ENCODE data around the gene TTC21A.

The TTC21A gene

DNA sequence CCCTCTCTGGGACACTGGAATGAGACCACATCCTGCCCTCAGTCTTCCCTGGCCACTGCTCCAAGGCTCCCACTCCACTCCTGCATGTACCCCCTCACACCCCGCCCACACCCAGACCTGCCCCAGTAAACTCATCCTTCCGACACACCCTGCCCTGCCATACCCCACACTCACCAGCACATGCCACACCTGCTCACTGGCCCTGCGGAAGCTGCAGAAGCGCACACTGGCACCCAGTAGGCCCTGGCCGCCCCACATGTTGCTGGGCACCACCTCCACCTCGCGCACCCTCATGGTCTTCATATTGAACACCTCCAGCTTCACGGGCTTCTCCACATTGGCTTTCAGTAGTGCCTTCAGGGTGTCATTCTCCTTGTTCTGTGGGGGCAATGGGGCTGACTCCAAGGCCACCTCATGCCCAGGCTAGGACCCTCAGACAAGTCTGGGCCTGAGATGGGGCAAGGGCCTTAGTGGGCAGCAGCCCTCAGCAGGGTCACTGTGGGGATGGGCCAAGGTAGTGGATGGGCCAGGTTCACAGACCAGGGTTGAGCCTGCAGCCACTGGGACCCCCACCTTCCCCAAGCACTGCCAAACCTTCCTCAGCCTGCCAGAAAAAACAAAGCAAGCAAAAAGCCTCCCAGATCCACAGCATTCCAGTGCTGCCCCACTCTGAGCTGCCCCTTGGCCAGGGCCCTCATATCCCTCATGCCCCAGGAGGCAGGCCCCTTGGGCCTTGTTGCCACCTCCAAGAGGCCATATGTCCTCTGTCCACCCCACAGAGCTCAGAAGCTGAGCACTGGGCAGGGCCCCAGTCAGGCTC is 4.8 kb upstream of the TTC21A start:
- in situ Hi-C loops (cut with HindIII; ENCODE audit: low sequenced_read_pairs), result no loop called here
- no peak overlapping the region for H3K4me3 ChIP-seq (ENCODE audit: low read depth, low read length)

DNA sequence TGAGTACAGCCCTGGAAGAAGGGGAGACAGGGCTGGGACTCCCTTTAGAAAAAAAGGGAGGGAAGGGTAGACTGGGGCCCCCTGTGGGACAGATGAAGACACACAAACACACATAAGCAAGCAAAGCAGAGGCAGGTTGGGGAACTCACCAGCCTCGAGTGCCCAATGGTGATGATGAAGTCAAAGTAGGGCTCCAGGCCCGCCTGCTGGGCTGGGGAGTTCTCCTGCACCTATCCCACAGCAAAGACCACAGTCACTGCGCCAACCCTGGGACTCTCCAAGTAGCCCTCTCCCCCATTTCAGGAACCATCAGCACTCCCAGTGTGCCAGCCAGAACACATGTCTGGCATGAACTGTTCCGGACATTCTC is 4.2 kb upstream of the TTC21A start:
- H3K4me3 ChIP-seq (ENCODE audit: low read depth, low read length), result no peak overlapping the region
- in situ Hi-C loops (cut with HindIII; ENCODE audit: low sequenced_read_pairs), result no loop called here
- no peak for DNase-seq (ENCODE audit: low read depth)
- TF ChIP-seq, protein P1, sequence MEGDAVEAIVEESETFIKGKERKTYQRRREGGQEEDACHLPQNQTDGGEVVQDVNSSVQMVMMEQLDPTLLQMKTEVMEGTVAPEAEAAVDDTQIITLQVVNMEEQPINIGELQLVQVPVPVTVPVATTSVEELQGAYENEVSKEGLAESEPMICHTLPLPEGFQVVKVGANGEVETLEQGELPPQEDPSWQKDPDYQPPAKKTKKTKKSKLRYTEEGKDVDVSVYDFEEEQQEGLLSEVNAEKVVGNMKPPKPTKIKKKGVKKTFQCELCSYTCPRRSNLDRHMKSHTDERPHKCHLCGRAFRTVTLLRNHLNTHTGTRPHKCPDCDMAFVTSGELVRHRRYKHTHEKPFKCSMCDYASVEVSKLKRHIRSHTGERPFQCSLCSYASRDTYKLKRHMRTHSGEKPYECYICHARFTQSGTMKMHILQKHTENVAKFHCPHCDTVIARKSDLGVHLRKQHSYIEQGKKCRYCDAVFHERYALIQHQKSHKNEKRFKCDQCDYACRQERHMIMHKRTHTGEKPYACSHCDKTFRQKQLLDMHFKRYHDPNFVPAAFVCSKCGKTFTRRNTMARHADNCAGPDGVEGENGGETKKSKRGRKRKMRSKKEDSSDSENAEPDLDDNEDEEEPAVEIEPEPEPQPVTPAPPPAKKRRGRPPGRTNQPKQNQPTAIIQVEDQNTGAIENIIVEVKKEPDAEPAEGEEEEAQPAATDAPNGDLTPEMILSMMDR (IDR thresholded peaks at IDR 0.05; ENCODE audit: low read depth, low read length, missing control alignments), result no peak

More for the DNA sequence above, 4.8 kb upstream of the TTC21A start:
- TF ChIP-seq, protein P1 (IDR thresholded peaks at IDR 0.05; ENCODE audit: low read depth, low read length, missing control alignments), result no peak
- DNase-seq (ENCODE audit: low read depth), result no peak

DNA sequence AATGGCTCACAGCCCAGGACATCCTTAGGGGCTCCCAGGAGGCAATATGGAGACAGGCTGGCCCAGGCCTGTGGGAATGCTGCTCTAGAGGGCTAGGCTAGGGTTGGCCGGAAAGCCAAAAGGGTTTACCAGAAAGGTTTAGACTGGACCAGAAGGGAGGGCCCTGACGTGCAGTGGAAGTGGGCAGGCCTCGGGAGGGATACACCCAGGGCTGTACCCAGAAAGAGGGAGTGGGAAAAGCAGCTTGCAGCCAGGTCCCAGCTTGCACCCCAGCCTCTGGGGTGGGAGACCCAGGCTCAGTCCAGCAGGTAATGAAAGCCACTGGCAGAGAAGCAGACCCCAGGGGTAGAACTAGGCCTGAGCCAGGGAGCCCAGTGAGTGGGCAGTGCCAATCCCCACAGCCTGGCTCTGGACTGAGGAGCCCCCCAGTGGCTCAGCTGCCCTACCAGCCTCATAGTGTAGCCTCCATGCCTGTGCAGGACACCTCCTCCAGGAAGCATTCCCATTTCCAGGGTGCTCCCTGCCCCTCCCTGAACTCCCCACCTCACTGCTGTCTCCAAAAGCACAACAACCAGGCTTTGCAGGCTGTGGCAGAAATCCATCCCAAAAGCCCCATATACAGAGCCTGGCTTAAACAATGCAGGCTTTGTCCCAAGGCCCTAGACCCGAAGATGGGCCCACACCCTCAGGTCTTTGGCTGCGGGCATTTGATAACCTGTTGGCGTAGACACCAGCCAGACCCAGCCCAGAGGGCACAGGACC is 3.5 kb upstream of the TTC21A start:
- in situ Hi-C loops (cut with HindIII; ENCODE audit: low sequenced_read_pairs), result no loop called here
- no peak overlapping the region for H3K4me3 ChIP-seq (ENCODE audit: low read depth, low read length)

DNA sequence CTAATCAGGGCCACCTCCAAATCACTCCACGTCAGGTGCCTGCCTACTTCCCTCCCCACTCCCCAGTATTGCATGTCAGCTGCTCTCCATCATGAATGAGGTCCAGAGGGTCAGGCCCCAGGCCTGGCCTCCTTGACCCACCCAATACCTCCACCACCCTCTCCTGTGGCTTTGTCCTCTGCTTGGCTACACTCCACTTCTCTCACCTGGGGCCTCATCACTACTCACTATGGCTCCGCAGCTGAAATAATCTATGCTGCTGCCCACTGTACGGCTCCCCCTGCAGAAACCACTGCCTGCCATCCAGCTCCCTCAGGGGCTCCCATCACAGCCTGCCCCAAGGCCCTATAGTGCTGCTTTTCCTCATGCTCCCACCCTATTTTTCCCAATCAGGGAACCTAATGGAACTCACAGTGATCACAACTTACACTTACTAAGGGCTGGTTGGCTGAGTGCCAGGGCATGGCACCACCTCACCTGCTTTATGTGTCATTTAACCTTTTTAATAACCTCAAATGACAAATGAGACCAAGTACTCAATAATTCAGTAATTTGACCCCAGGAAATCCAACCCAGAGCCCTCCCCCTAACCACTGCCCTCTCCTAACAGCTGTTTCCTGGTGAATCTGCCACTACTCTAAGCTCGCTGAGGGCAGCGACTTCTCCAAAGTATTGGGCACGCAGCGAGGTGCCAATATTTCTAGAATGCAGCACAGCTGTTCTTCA is 2.4 kb upstream of the TTC21A start:
- no peak overlapping the region for H3K4me3 ChIP-seq (ENCODE audit: low read depth, low read length)
- in situ Hi-C loops (cut with HindIII; ENCODE audit: low sequenced_read_pairs), result loop anchor here (5.0 kb wide), 1 partner anchor 87 kb away; the partner anchor contains the start of gene XIRP1
- TF ChIP-seq, protein P1 (IDR thresholded peaks at IDR 0.05; ENCODE audit: low read depth, low read length, missing control alignments), result no peak
- no peak for DNase-seq (ENCODE audit: low read depth)

More for the DNA sequence above, 3.5 kb upstream of the TTC21A start:
- no peak for DNase-seq (ENCODE audit: low read depth)
- TF ChIP-seq, protein P1 (IDR thresholded peaks at IDR 0.05; ENCODE audit: low read depth, low read length, missing control alignments), result no peak

DNA sequence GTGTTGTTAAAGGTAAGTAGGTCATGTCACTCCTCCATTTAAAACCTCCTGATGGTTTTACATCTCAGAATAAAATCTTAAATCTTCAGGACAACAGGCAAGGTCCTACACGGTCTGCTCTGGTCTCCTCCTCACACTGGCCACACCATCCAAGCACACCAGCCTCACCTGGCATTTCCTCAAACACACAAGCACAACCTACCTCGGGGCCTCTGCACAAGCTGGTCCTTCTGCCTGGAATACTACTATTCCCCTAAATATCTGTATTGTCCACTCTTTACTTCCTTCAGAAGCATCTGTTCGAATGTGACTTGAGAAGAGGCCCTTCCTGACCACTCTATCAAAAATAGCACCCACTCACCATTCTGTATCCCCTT is 1.8 kb upstream of the TTC21A start:
- TF ChIP-seq, protein P1 (IDR thresholded peaks at IDR 0.05; ENCODE audit: low read depth, low read length, missing control alignments), result no peak
- in situ Hi-C loops (cut with HindIII; ENCODE audit: low sequenced_read_pairs), result loop anchor here (5.0 kb wide), 1 partner anchor 87 kb away; the partner anchor contains the start of gene XIRP1
- no peak for DNase-seq (ENCODE audit: low read depth)
- H3K4me3 ChIP-seq (ENCODE audit: low read depth, low read length), result no peak overlapping the region

DNA sequence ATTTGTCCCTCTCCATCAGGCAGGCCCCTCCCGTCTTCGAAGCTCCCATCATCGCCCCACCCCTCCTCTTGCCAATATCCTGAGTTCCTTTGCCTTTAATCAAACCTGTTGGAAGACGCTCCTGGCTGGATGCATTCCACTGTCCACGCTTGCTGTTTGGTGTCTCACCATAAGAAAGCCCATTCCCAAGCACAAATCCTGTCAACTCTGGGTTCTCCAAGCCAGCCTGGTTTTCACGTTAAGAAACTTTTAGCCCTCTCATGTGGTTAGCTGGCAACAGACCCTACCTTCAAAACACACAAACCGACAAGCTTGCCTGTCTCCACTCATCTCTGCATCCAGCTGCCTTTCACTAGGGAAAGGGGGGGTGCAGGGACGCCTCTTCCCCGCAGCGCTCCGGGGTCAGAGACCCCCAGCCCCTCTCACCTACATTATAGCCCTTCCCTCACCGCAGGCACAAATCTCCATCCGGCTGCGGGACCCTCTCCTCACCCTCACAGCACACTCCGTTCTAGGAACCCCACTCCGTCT is 1.1 kb upstream of the TTC21A start:
- TF ChIP-seq, protein P1 (IDR thresholded peaks at IDR 0.05; ENCODE audit: low read depth, low read length, missing control alignments), result no peak
- no peak for DNase-seq (ENCODE audit: low read depth)

More for the DNA sequence above, 1.1 kb upstream of the TTC21A start:
- in situ Hi-C loops (cut with HindIII; ENCODE audit: low sequenced_read_pairs), result loop anchor here (5.0 kb wide), 1 partner anchor 86 kb away; the partner anchor contains the start of gene XIRP1
- H3K4me3 ChIP-seq (ENCODE audit: low read depth, low read length), result peak overlapping the region; percentile 91

Measured in astrocyte of the cerebellum (primary cell).